Naive thymus-derived CD4-positive, alpha-beta T cell (primary cell): Measurements from ENCODE around the gene CLCC1. TPM values are rescaled to one million over a fixed set of nuclear protein-coding genes. Genes with fewer than 3 reads are reported as not detected.
A peak's percentile ranks its signal among the peaks of the same experiment; 100 is the strongest.
"Not testable (repeated sequence)": the region's sequence is repeated elsewhere in the genome, so short reads cannot be mapped to it uniquely, and the experiment has no call there.

Experiments used
- ATAC-seq: fragments of 150-1000 bp; cut with Tn5 transposase; 2 replicates; pipeline ENCODE4 v1.10.0; 2021; ENCODE audit warnings: mild to moderate bottlenecking, moderate library complexity
- CTCF ChIA-PET: fragments of 350-600 bp; sonication (Branson Sonifier 250); formaldehyde crosslinking; loops from one replicate; lab custom pipeline; 2021; ENCODE audit warnings: antibody characterized with exemption; lab: Charles Lee
- POLR2A ChIA-PET: fragments of 350-600 bp; sonication (Branson Sonifier 250); formaldehyde crosslinking; loops from one replicate; lab custom pipeline; 2021; ENCODE audit warnings: antibody characterized with exemption, inconsistent platforms; lab: Charles Lee
- DNase-seq, 9 donors: peaks; one replicate each; pipeline versions ENCODE4 v3.0.0 to v3.0.0-alpha.2; 2020 to 2022; ENCODE audit warnings: mixed read lengths in 1 of 9
- H3K27ac ChIP-seq: one replicate; pipeline ENCODE4 v1.7.0; 2013; ENCODE audit warnings: mild to moderate bottlenecking, low read depth, low read length, moderate library complexity
- H3K27me3 ChIP-seq, 2 donors: one replicate each; pipeline ENCODE4 v1.7.0; 2013; ENCODE audit warnings: low read length in 2 of 2, mild to moderate bottlenecking in 2 of 2, moderate library complexity in 2 of 2; ENCODE audit not compliant: control insufficient read depth in 2 of 2, insufficient read depth in 2 of 2
- H3K36me3 ChIP-seq, 3 experiments: 1 replicate in 2 of 3; 2 replicates in 1 of 3; pipeline ENCODE4 v1.7.0; 2013; ENCODE audit warnings: low read length in 3 of 3, mild to moderate bottlenecking in 3 of 3, moderate library complexity in 1 of 3; ENCODE audit not compliant: insufficient read depth in 3 of 3, control insufficient read depth in 2 of 3
- H3K4me1 ChIP-seq, 2 donors: one replicate each; pipeline ENCODE4 v1.7.0; 2013; ENCODE audit warnings: low read length in 2 of 2, mild to moderate bottlenecking in 2 of 2, moderate library complexity in 1 of 2; ENCODE audit not compliant: control insufficient read depth in 2 of 2, insufficient read depth in 2 of 2
- H3K4me3 ChIP-seq: 2 replicates; pipeline ENCODE4 v1.7.0; 2013; ENCODE audit warnings: mild to moderate bottlenecking, low read length
- H3K9me3 ChIP-seq, 3 experiments: 1 replicate in 2 of 3; 2 replicates in 1 of 3; pipeline ENCODE4 v1.7.0; 2013; ENCODE audit warnings: low read length in 3 of 3; ENCODE audit not compliant: control insufficient read depth in 2 of 3
- H3K27ac Mint-ChIP-seq, 9 donors: one replicate each; pipeline ENCODE4 v1.8.0; 2020 to 2022; ENCODE audit warnings: mixed read lengths in 9 of 9, mild to moderate bottlenecking in 8 of 9, moderate library complexity in 5 of 9, inconsistent platforms in 2 of 9
- H3K27me3 Mint-ChIP-seq, 5 donors: one replicate each; pipeline ENCODE4 v1.8.0; 2021 to 2022; ENCODE audit warnings: mixed read lengths in 5 of 5, mild to moderate bottlenecking in 1 of 5
- H3K36me3 Mint-ChIP-seq, 5 donors: one replicate each; pipeline ENCODE4 v1.8.0; 2020 to 2022; ENCODE audit warnings: mixed read lengths in 5 of 5, mild to moderate bottlenecking in 3 of 5, inconsistent platforms in 1 of 5
- H3K4me1 Mint-ChIP-seq, 7 donors: one replicate each; pipeline ENCODE4 v1.8.0; 2020 to 2022; ENCODE audit warnings: mixed read lengths in 7 of 7, mild to moderate bottlenecking in 3 of 7, inconsistent platforms in 1 of 7
- H3K4me3 Mint-ChIP-seq, 10 donors: one replicate each; pipeline ENCODE4 v1.8.0; 2020 to 2022; ENCODE audit warnings: mild to moderate bottlenecking in 10 of 10, mixed read lengths in 10 of 10, moderate library complexity in 6 of 10, inconsistent platforms in 2 of 10
- H3K9me3 Mint-ChIP-seq, 11 donors: one replicate each; pipeline ENCODE4 v1.8.0; 2020 to 2022; ENCODE audit warnings: mixed read lengths in 11 of 11, mild to moderate bottlenecking in 4 of 11, inconsistent platforms in 1 of 11, moderate library complexity in 1 of 11
- intact Hi-C, 2 donors: fragments of 100-400 bp; cut with micrococcal nuclease; formaldehyde crosslinking; loops; one replicate each; pipeline ENCODE4 v1.15.1; 2023
- polyA plus RNA-seq, 2 donors: library from polyadenylated mRNA; unstranded; fragments of 300-500 nt; fragmentation: Illumina TruSeq; gene quantifications; one replicate each; pipeline ENCODE4 v1.2.3, GENCODE V29; 2021
- total RNA-seq, 6 experiments: library from RNA in 5 of 6; stranded (reverse) in 5 of 6; gene quantifications; 1 replicate in 5 of 6; 2 replicates in 1 of 6; pipeline ENCODE4 v1.2.3 and lab custom pipeline; 2021 to 2026

The CLCC1 gene
- 10 to 100 TPM; 15.4 to 34.6 (median 25.2) TPM for total RNA-seq
- 10 to 100 TPM; 13.9 to 16.3 TPM for polyA plus RNA-seq
- 44.8 reads per million, percentile 69 among the genes with 10 or more reads in this experiment for total RNA-seq (lab: John Stamatoyannopoulos, UW)

GRCh38 chr1:108963052-108963686, at the start of gene CLCC1:
Gene CLCC1 (minus strand): TSS chr1:108963484. CDS start chr1:108950437, 13,047 bp downstream.
- H3K4me3 ChIP-seq = peak within 1 kb of the TSS; percentile 76
- POLR2A ChIA-PET = interaction anchor here (0.6 to 2.7 kb wide), 13 partner anchors 8 to 1073 kb away, joined by 3 to 13 read pairs (median 5); partner anchors contain the start of genes PRPF38B, TAF13 and WDR47
- Mint-ChIP-seq H3K27me3 (peaks cover 0 to 15% (median 0%) of the 10 kb centered on the region in 5 donors), H3K9me3 (peaks cover 0 to 2% (median 0%) of the 10 kb centered on the region in 11 donors), H3K4me1 (peaks cover 21 to 48% (median 37%) of the 10 kb centered on the region in 7 donors), H3K4me3 (peak within 1 kb of the TSS; percentile 87 to 94 (median 90)), H3K36me3 (peaks cover 0 to 22% (median 20%) of the 10 kb centered on the region in 5 donors), H3K27ac (peak within 1 kb of the TSS; percentile 78 to 97 (median 92))
- CTCF ChIA-PET = interaction anchor here (0.6 kb wide), 2 partner anchors 76 to 883 kb away, joined by 3 read pairs; no protein-coding TSS in a partner anchor
- intact Hi-C loops = loop anchor here (1.0 to 10.0 kb wide), 19 partner anchors 79 to 1376 kb away; partner anchors contain the start of genes PRPF38B (in 2 of the 2), PSMA5 (in 2 of the 2), STRIP1 (in 2 of the 2) and STXBP3 (in 2 of the 2)
- no peaks in the 10 kb centered on the region for H3K36me3 ChIP-seq
- peak within 1 kb of the TSS; percentile 85 for H3K27ac ChIP-seq
- peaks cover 11 to 16% of the 10 kb centered on the region in 2 donors for H3K4me1 ChIP-seq
- DNase-seq (peak; percentile 78 to 92 (median 89)), ATAC-seq (peak; percentile 97)
- no peaks in the 10 kb centered on the region for H3K27me3 ChIP-seq
- H3K9me3 ChIP-seq = no peaks in the 10 kb centered on the region

- Histone ChIP-seq H3K4me3 (no peak overlapping the region), H3K27me3 (no peaks in the 10 kb centered on the region), H3K27ac (no peak overlapping the region), H3K36me3 (peaks cover 0 to 31% (median 4%) of the 10 kb centered on the region in 3 experiments), H3K4me1 (no peaks in the 10 kb centered on the region), H3K9me3 (no peaks in the 10 kb centered on the region)
- Mint-ChIP-seq H3K4me1 (no peaks in the 10 kb centered on the region), H3K9me3 (peaks cover 0 to 4% (median 0%) of the 10 kb centered on the region in 11 donors), H3K4me3 (no peak overlapping the region), H3K27ac (no peak overlapping the region), H3K36me3 (peaks cover 4 to 31% (median 18%) of the 10 kb centered on the region in 5 donors), H3K27me3 (no peaks in the 10 kb centered on the region)
- ATAC-seq (no peak), DNase-seq (no peak)
- POLR2A ChIA-PET = no interaction called here
- CTCF ChIA-PET = no interaction called here
- intact Hi-C loops = no loop called here
These were observed 48.1 kb upstream of the CLCC1 start for GRCh38 chr1:109011335-109011734.

- CTCF ChIA-PET, intact Hi-C loops, H3K27ac Mint-ChIP-seq, DNase-seq, H3K27me3 ChIP-seq, H3K4me1 Mint-ChIP-seq, H3K27me3 Mint-ChIP-seq, POLR2A ChIA-PET, H3K9me3 ChIP-seq, H3K4me1 ChIP-seq, H3K4me3 Mint-ChIP-seq, H3K27ac ChIP-seq, ATAC-seq, H3K4me3 ChIP-seq: not testable (repeated sequence)
- Mint-ChIP-seq H3K36me3 (peaks cover 6 to 56% (median 44%) of the 10 kb centered on the region in 5 donors), H3K9me3 (peaks cover 2 to 14% (median 8%) of the 10 kb centered on the region in 11 donors)
- peaks cover 9 to 21% (median 18%) of the 10 kb centered on the region in 3 experiments for H3K36me3 ChIP-seq
These were observed 33.3 kb upstream of the CLCC1 start for GRCh38 chr1:108996622-108997021.

GRCh38 chr1:108983114-108983513, 19.8 kb upstream of the CLCC1 start:
- H3K9me3 ChIP-seq = no peaks in the 10 kb centered on the region
- CTCF ChIA-PET = interaction anchor here (0.6 kb wide), 1 partner anchor 100 kb away, joined by 3 read pairs; no protein-coding TSS in a partner anchor

GRCh38 chr1:108976658-108977057, 13.4 kb upstream of the CLCC1 start:
- H3K36me3 ChIP-seq = peaks cover 0 to 10% (median 0%) of the 10 kb centered on the region in 3 experiments
- intact Hi-C loops = no loop called here
- no peak overlapping the region for H3K27ac ChIP-seq
- H3K4me3 Mint-ChIP-seq = no peak overlapping the region
- ChIA-PET POLR2A (no interaction called here), CTCF (interaction anchor here (0.5 kb wide), 1 partner anchor 60 kb away, joined by 3 read pairs; no protein-coding TSS in a partner anchor)
- ATAC-seq (no peak), DNase-seq (no peak)
- no peaks in the 10 kb centered on the region for H3K9me3 Mint-ChIP-seq
- H3K4me1 ChIP-seq = no peaks in the 10 kb centered on the region
- no peak overlapping the region for H3K4me3 ChIP-seq
- H3K27me3 ChIP-seq = no peaks in the 10 kb centered on the region
- H3K27ac Mint-ChIP-seq = no peak overlapping the region
- no peaks in the 10 kb centered on the region for H3K9me3 ChIP-seq
- H3K36me3 Mint-ChIP-seq = peaks cover 6 to 52% (median 33%) of the 10 kb centered on the region in 5 donors
- peaks cover 0 to 5% (median 0%) of the 10 kb centered on the region in 7 donors for H3K4me1 Mint-ChIP-seq
- no peaks in the 10 kb centered on the region for H3K27me3 Mint-ChIP-seq

More at GRCh38 chr1:108983114-108983513, 19.8 kb upstream of the CLCC1 start:
- H3K27ac ChIP-seq = no peak overlapping the region
- intact Hi-C loops = no loop called here
- no peaks in the 10 kb centered on the region for H3K9me3 Mint-ChIP-seq
- ATAC-seq (no peak), DNase-seq (no peak)
- H3K27me3 Mint-ChIP-seq = no peaks in the 10 kb centered on the region
- H3K27me3 ChIP-seq = no peaks in the 10 kb centered on the region
- no peak overlapping the region for H3K4me3 ChIP-seq
- H3K36me3 Mint-ChIP-seq = peaks cover 5 to 38% (median 26%) of the 10 kb centered on the region in 5 donors
- POLR2A ChIA-PET = no interaction called here
- no peak overlapping the region for H3K27ac Mint-ChIP-seq
- H3K4me3 Mint-ChIP-seq = no peak overlapping the region
- no peaks in the 10 kb centered on the region for H3K4me1 ChIP-seq
- no peaks in the 10 kb centered on the region for H3K4me1 Mint-ChIP-seq
- peaks cover 0 to 18% (median 0%) of the 10 kb centered on the region in 3 experiments for H3K36me3 ChIP-seq

- intact Hi-C loops = no loop called here
- H3K27ac Mint-ChIP-seq = no peak overlapping the region
These were observed 9.7 kb upstream of the CLCC1 start for GRCh38 chr1:108972951-108973350.

More at GRCh38 chr1:108972951-108973350, 9.7 kb upstream of the CLCC1 start:
- Histone ChIP-seq H3K36me3 (peaks cover 0 to 5% (median 0%) of the 10 kb centered on the region in 3 experiments), H3K4me3 (no peak overlapping the region), H3K27ac (no peak overlapping the region), H3K27me3 (no peaks in the 10 kb centered on the region), H3K4me1 (no peaks in the 10 kb centered on the region), H3K9me3 (no peaks in the 10 kb centered on the region)
- POLR2A ChIA-PET = no interaction called here
- ATAC-seq = no peak
- H3K9me3 Mint-ChIP-seq = no peaks in the 10 kb centered on the region
- CTCF ChIA-PET = no interaction called here
- peaks cover 9 to 52% (median 35%) of the 10 kb centered on the region in 5 donors for H3K36me3 Mint-ChIP-seq
- H3K4me3 Mint-ChIP-seq = no peak overlapping the region
- H3K4me1 Mint-ChIP-seq = peaks cover 0 to 5% (median 0%) of the 10 kb centered on the region in 7 donors
- H3K27me3 Mint-ChIP-seq = no peaks in the 10 kb centered on the region
- no peak for DNase-seq
